Osteoblast (primary cell): ENCODE data around the gene SDHD. TPM values are rescaled to one million over a fixed set of nuclear protein-coding genes. Genes with fewer than 3 reads are reported as not detected.
A peak's percentile ranks its signal among the peaks of the same experiment; 100 is the strongest.

Source experiments
- DNase-seq: peaks from one replicate; pipeline ENCODE4 v3.0.0; 2011; ENCODE audit warnings: low spot score, mixed read lengths; ENCODE audit not compliant: insufficient read length; ENCODE audit errors: missing footprints
- H2AFZ ChIP-seq: 2 replicates; pipeline ENCODE4 v1.6.0; 2011; ENCODE audit warnings: mild to moderate bottlenecking, low read length
- H3K27ac ChIP-seq: 2 replicates; pipeline ENCODE4 v1.5.1; 2011; ENCODE audit warnings: mild to moderate bottlenecking, low read depth, low read length, moderate library complexity
- H3K27me3 ChIP-seq: 2 replicates; pipeline ENCODE4 v1.6.0; 2012; ENCODE audit warnings: mild to moderate bottlenecking, control low read depth, inconsistent platforms, low read length, moderate library complexity; ENCODE audit not compliant: insufficient read depth
- H3K36me3 ChIP-seq: 2 replicates; pipeline ENCODE4 v1.5.1; 2011; ENCODE audit warnings: mild to moderate bottlenecking, low read length, control low read depth, moderate library complexity; ENCODE audit not compliant: insufficient read depth
- H3K4me1 ChIP-seq: 2 replicates; pipeline ENCODE4 v1.5.1; 2011; ENCODE audit warnings: mild to moderate bottlenecking, low read length, control low read depth, moderate library complexity; ENCODE audit not compliant: insufficient read depth
- H3K4me2 ChIP-seq: 2 replicates; pipeline ENCODE4 v1.6.0; 2011; ENCODE audit warnings: mild to moderate bottlenecking, low read length; ENCODE audit not compliant: insufficient read depth
- H3K4me3 ChIP-seq: fragments of 200-600 bp; sonication (generic); 3 replicates; pipeline ENCODE4 v1.5.1; 2012; ENCODE audit warnings: mild to moderate bottlenecking, low read length, inconsistent platforms; ENCODE audit not compliant: insufficient read depth
- H3K79me2 ChIP-seq: 2 replicates; pipeline ENCODE4 v1.6.0; 2012; ENCODE audit warnings: mild to moderate bottlenecking, low read length, control low read depth, inconsistent platforms; ENCODE audit not compliant: insufficient read depth
- H3K9me3 ChIP-seq: 2 replicates; pipeline ENCODE4 v1.5.1; 2011; ENCODE audit warnings: low read depth, low read length, control low read depth
- H4K20me1 ChIP-seq: 2 replicates; pipeline ENCODE4 v1.6.0; 2012; ENCODE audit warnings: mild to moderate bottlenecking, low read length, control low read depth; ENCODE audit not compliant: insufficient read depth
- CTCF ChIP-seq: IDR thresholded peaks from 2 replicates; pipeline ENCODE4 v1.5.1; 2011; ENCODE audit warnings: mild to moderate bottlenecking, low read depth, low read length, moderate library complexity; ENCODE audit errors: extremely low read depth
- total RNA-seq: library from RNA; depleted of rRNA; stranded (reverse); fragments of >200 nt; gene quantifications from 2 replicates; pipeline ENCODE4 v1.2.3, GENCODE V29; 2012

The SDHD gene
- total RNA-seq, 1 donor = 100 TPM

GRCh38 chr11:112096194-112096593, 9.5 kb downstream of the SDHD start:
- DNase-seq = no peak
- Histone ChIP-seq H3K4me2 (no peak overlapping the region), H3K79me2 (no peaks in the 10 kb centered on the region), H2AFZ (no peak overlapping the region), H3K4me1 (peaks cover 3% of the 10 kb centered on the region), H4K20me1 (peaks cover under 1% of the 10 kb centered on the region), H3K4me3 (no peak overlapping the region), H3K27me3 (no peaks in the 10 kb centered on the region), H3K27ac (no peak overlapping the region), H3K9me3 (no peaks in the 10 kb centered on the region), H3K36me3 (peaks cover 34% of the 10 kb centered on the region)
- TF ChIP-seq CTCF = no peak

GRCh38 chr11:112097734-112098528, 11.3 kb downstream of the SDHD start:
- Histone ChIP-seq H3K9me3 (no peaks in the 10 kb centered on the region), H3K27ac (no peak overlapping the region), H3K4me2 (no peak overlapping the region), H4K20me1 (no peaks in the 10 kb centered on the region), H3K4me1 (peaks cover 3% of the 10 kb centered on the region), H3K4me3 (no peak overlapping the region), H3K36me3 (peaks cover 22% of the 10 kb centered on the region), H2AFZ (no peak overlapping the region), H3K27me3 (no peaks in the 10 kb centered on the region), H3K79me2 (no peaks in the 10 kb centered on the region)
- DNase-seq = no peak
- no peak for TF ChIP-seq CTCF

- Histone ChIP-seq H2AFZ (no peak overlapping the region), H3K27ac (no peak overlapping the region), H3K4me2 (no peak overlapping the region)
Measured at GRCh38 chr11:112100462-112100861, 13.8 kb downstream of the SDHD start.

More at GRCh38 chr11:112100462-112100861, 13.8 kb downstream of the SDHD start:
- H3K4me1 ChIP-seq = peaks cover 3% of the 10 kb centered on the region
- no peaks in the 10 kb centered on the region for H3K9me3 ChIP-seq
- H4K20me1 ChIP-seq = no peaks in the 10 kb centered on the region
- no peak for TF ChIP-seq CTCF
- H3K79me2 ChIP-seq = no peaks in the 10 kb centered on the region
- no peak overlapping the region for H3K4me3 ChIP-seq
- no peaks in the 10 kb centered on the region for H3K27me3 ChIP-seq
- peak; percentile 62 for DNase-seq
- peaks cover 6% of the 10 kb centered on the region for H3K36me3 ChIP-seq
